T follicular helper cell (primary cell): Measurements from ENCODE around the gene ANKRD39.
"Not testable (repeated sequence)": the region's sequence is repeated elsewhere in the genome, so short reads cannot be mapped to it uniquely, and the experiment has no call there.

ENCODE experiments used
- DNase-seq: peaks from one replicate; pipeline ENCODE4 v3.0.0-alpha.2; 2020; ENCODE audit warnings: low read depth
- total RNA-seq, 2 experiments: gene quantifications; one replicate each; lab custom pipeline; 2026; lab: John Stamatoyannopoulos, UW

Gene ANKRD39, protein sequence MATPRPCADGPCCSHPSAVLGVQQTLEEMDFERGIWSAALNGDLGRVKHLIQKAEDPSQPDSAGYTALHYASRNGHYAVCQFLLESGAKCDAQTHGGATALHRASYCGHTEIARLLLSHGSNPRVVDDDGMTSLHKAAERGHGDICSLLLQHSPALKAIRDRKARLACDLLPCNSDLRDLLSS
- total RNA-seq = 3.4 to 3.5 reads per million in 2 experiments

- peak; percentile 96 for DNase-seq
Observed at GRCh38 chr2:96857667-96858372, at the start of gene ANKRD39. TSS of gene ANKRD39 (minus strand) at chr2:96858016. CDS start at chr2:96857987, 29 bp downstream.

DNA sequence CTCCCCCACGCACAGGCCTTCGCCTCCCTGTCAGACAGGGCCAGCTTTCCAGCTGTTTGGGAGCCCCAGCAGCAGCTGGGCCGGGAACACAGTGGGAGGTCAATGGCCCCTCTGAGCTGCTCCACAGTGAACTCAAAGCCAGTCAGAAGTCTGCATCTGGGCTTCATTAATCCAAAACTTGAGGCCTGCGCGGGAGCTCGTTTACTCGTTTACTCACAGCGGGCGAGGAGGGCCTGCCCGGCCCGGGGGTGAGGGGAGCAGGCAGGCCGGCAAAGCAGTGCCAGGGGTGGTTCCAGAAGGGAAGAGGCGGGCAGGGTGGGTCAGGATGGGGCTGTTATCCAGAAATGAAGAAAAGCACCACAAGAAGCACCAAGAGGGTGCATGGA, 48.9 kb upstream of the ANKRD39 start:
- DNase-seq = no peak

- no peak for DNase-seq
Observed at GRCh38 chr2:96903815-96904214, 46.0 kb upstream of the ANKRD39 start.

GRCh38 chr2:96903318-96903717, 45.5 kb upstream of the ANKRD39 start:
- DNase-seq = no peak

GRCh38 chr2:96900237-96900636, 42.4 kb upstream of the ANKRD39 start:
- DNase-seq = no peak

- no peak for DNase-seq
Observed at GRCh38 chr2:96899413-96899741, 41.6 kb upstream of the ANKRD39 start.

GRCh38 chr2:96898641-96899412, 41.0 kb upstream of the ANKRD39 start:
- DNase-seq = no peak

DNA sequence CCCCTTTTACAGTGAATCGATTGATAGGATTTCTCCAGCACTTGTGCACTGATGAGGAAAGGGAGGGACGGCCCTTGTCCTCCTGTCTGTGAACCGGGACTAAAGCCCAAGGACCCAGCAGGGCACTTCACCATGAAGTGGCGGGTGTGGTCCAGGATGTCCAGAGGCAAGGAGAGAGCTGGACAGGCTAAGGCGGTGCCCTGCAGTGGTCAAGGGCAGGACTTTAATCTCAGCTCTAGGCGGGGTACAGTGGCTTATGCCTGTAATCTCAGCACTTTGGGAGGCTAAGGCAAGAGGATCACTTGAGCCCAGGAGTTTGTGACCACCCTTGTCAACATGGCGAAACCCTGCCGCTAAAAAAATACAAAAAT, 40.3 kb upstream of the ANKRD39 start:
- DNase-seq = no peak

DNA sequence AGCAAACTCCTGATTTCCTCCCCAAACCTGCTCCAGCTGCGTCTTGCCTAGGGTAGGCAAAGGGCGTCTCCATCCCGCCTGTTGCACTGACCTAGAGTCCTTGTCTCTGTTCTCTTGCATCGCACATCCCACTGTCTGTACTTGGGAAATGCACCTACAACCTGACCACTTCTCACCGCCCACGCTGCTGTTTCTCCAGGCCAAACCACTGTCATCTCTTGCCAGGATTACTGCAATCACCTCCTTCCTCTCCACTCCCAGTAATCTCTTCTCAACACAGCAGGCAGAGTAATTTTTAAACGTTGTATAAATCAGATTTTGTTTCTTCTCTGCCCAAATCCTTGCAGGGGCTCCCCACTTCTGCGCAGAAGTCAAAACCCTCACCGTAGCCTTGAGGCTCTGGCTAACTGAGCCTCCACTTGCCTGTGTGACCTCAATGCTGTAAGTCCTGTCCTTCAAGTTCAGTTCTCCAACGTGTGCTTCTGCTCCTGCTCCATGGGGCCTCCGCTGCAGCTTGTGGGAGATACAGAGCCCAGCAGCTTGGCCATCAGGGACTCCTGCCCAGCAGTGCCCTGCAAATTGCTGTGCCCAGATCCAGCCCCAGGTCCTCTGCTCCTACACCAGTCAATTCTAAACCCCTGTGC, 39.8 kb upstream of the ANKRD39 start:
- no peak for DNase-seq

DNA sequence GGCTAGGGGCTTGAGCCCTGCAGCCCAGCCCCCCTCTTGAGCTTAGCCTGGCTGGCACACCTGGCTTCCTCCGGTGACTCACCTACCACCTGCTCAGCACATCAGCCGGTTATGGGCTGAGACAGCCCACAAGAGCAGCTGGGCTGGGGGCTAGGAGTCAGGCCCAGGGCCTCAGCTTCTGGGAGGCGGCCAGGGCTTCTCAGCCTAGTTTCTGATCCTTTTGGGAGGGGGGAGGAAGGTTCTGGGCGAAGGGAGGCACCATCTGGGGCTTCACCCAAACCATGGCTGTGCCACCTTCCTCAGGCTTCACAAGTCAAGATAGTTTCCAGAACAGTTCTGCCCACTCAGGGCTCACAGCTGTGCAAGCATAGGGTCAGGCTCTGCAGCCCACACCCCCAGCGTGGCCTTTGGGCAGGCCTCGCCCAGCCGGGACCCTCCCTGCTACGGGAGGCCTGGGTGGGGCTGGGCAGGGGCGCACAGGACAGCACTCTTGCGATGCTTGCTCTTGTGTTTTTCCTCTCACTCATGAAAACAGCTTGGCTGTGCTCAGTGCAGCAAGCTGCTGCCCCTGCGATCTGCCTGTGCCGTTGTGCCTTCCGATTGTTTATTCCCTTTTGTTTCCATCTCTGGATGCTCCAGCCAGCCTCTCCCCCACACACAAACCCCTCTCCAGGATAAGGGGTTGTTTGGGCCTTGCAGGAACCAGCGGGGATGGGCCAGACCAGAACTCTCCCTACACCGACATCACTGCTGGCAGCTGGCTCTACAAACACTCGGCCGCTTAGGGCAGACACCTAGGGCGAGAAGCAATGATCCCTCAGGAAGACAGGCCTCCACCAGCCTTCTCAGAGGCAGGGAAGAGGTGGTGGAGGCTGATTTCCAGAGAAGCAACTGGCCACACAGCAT, 38.2 kb upstream of the ANKRD39 start:
- DNase-seq = no peak

DNA sequence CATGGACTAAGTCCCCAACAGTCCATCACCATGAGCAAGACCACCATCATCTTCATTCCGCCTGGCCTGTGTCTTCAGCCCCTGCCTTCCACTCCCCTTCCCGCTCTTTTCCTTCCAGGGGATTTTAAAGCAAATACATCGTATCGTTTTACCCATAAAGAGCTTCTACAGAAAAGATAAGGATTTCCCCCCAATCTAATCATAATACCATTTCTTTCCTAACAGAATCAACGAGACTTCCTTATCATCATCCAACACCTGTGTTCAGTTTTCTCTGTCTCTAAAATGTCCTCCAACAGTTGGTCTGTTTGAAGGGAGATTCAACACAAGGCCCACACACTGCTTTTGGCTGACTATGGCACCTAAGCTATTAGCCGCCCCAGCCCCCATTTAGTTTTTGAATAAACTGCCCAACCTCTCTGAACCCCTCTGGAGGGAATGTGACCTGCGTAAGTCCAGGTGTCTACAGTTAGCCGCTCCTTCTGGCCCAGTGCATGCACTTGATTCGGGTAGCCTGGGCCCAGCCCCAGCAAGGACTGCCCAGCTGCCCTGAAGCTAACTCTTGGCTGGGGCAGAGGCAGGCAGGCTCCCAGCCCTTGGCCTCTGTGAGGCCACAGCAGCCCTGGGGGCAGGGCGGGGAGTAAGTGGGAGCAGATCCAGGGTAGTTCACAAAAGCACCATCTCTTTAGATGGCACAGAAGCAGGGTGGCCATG, 37.4 kb upstream of the ANKRD39 start:
- no peak for DNase-seq

DNA sequence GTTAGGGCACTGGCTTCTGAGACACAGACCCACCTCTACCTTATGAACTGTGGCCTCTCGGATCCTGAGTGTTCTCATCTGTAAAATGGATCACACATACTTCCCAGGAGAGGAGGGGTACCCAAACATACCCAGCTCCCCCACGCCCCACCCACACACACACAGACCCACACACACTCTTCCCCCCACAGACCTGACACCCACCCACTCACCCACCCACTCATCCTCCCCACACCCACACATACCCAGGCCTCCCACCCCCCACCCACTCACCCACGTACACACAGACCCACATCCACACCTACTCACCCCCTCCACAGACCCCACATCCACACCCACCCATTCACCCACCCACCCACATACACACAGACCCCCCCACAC, 36.3 kb upstream of the ANKRD39 start:
- no peak for DNase-seq

- no peak for DNase-seq
Observed at GRCh38 chr2:96893289-96894150, 35.7 kb upstream of the ANKRD39 start.

DNA sequence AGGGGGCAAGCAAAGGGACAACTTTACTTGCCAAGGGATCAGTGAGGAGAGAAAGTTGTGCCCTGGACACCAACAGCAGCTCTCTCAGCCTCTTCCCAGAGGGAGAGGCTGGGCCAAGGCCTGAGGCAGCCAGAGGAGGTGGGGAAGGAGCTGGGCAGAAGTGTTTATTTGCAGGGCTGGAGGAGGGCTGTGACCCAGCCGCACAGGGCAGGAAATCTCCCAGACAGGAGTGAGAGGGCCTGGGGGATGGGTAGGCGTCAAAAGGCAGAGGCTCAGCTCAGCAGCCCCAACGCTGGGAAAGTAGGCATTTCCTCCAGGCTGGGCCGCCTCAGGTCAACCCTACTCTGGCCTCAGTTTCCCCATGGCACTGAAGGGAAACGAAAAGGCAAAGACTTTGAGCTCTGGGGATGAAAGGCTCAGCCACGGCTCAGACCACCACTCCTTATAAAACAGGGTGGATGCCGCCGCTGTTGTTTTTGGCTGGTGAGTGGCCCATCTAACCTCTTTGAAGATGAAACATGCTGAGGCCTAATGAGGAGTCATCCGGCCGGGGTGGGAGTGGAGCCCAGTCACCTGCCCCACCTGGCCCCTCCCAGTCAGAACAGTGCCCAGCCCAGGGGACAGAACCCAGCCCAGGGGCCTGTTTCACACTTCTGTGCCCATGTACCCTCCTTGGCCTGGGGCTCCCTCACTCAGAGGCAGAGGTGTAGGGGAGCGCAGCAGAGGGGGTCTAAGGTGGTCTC, 33.9 kb upstream of the ANKRD39 start:
- DNase-seq = no peak

- no peak for DNase-seq
Observed at GRCh38 chr2:96890726-96891385, 33.0 kb upstream of the ANKRD39 start.

- no peak for DNase-seq
Observed at GRCh38 chr2:96890252-96890651, 32.4 kb upstream of the ANKRD39 start.

DNA sequence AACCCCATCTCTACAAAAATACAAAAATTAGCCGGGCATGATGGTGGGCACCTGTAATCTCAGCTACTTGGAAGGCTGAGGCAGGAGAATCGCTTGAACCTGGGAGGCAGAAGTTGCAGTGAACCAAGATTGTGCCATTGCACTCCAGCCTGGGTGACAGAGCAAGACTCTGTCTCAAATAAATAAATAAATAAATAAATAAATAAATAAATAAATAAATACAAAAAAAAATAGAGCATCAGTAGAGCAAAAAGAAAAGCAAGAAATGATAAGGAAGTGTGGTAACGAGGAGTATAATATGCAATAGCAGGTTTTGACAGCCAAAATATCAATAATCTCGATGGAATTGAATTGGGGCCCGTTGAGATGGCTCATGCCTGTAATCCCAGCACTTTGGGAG, 31.7 kb upstream of the ANKRD39 start:
- not testable (repeated sequence) for DNase-seq

- no peak for DNase-seq
Observed at GRCh38 chr2:96888072-96889011, 30.5 kb upstream of the ANKRD39 start.
